ENCODE data around the gene SV2B. TPM values are rescaled to one million over a fixed set of nuclear protein-coding genes. Genes with fewer than 3 reads are reported as not detected.

SV2B gene
- total RNA-seq, 1 donor from 2014 or later = 0.87 TPM

DNA sequence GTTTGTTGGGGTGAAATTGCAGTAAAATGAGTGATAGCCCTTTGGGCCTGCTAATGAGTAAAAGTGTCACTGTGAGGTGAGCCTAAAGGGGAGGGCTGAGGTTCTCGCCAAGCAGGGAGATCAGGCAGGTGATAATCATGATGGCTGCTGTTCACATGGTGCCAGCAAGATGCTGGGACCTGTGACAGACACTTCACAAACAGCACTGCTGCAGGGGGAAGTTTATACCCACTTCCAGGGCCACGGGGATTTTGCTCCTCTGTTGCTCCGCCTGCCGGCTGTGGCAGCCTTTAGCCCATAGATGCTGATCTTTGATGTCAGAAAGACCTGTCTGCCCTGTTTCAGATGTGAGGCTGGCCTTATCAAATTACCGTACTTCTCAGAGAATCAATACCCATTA lies 96.7 kb downstream of the SV2B start:
- DNase-seq (no peak), ATAC-seq (no peak)
- Histone ChIP-seq H3K9me3 (no peaks in the 10 kb centered on the region), H3K4me3 (no peak overlapping the region), H3K36me3 (no peaks in the 10 kb centered on the region), H3K4me1 (no peaks in the 10 kb centered on the region), H3K27ac (no peak overlapping the region), H3K27me3 (no peaks in the 10 kb centered on the region)
- TF ChIP-seq, protein P1, sequence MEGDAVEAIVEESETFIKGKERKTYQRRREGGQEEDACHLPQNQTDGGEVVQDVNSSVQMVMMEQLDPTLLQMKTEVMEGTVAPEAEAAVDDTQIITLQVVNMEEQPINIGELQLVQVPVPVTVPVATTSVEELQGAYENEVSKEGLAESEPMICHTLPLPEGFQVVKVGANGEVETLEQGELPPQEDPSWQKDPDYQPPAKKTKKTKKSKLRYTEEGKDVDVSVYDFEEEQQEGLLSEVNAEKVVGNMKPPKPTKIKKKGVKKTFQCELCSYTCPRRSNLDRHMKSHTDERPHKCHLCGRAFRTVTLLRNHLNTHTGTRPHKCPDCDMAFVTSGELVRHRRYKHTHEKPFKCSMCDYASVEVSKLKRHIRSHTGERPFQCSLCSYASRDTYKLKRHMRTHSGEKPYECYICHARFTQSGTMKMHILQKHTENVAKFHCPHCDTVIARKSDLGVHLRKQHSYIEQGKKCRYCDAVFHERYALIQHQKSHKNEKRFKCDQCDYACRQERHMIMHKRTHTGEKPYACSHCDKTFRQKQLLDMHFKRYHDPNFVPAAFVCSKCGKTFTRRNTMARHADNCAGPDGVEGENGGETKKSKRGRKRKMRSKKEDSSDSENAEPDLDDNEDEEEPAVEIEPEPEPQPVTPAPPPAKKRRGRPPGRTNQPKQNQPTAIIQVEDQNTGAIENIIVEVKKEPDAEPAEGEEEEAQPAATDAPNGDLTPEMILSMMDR (IDR thresholded peaks at IDR 0.05) = no peak
- intact Hi-C loops (cut with DNase I) = no loop called here

GRCh38 chr15:91199511-91199910 lies 99.5 kb downstream of the SV2B start:
- TF ChIP-seq, protein P1 (IDR thresholded peaks at IDR 0.05) = no peak
- intact Hi-C loops (cut with DNase I) = no loop called here
- no peak for ATAC-seq

GRCh38 chr15:91200101-91200754 lies 100.2 kb downstream of the SV2B start:
- Histone ChIP-seq H3K9me3 (no peaks in the 10 kb centered on the region), H3K36me3 (no peaks in the 10 kb centered on the region), H3K27me3 (peaks cover 4% of the 10 kb centered on the region), H3K27ac (no peak overlapping the region), H3K4me3 (no peak overlapping the region), H3K4me1 (no peaks in the 10 kb centered on the region)
- ATAC-seq (no peak), DNase-seq (no peak)
- TF ChIP-seq, protein P1 (IDR thresholded peaks at IDR 0.05) = no peak
- intact Hi-C loops (cut with DNase I) = no loop called here

More at GRCh38 chr15:91199511-91199910, 99.5 kb downstream of the SV2B start:
- Histone ChIP-seq H3K9me3 (no peaks in the 10 kb centered on the region), H3K4me1 (no peaks in the 10 kb centered on the region), H3K36me3 (no peaks in the 10 kb centered on the region), H3K27me3 (peaks cover 1% of the 10 kb centered on the region), H3K27ac (no peak overlapping the region), H3K4me3 (no peak overlapping the region)
- no peak for DNase-seq

DNA sequence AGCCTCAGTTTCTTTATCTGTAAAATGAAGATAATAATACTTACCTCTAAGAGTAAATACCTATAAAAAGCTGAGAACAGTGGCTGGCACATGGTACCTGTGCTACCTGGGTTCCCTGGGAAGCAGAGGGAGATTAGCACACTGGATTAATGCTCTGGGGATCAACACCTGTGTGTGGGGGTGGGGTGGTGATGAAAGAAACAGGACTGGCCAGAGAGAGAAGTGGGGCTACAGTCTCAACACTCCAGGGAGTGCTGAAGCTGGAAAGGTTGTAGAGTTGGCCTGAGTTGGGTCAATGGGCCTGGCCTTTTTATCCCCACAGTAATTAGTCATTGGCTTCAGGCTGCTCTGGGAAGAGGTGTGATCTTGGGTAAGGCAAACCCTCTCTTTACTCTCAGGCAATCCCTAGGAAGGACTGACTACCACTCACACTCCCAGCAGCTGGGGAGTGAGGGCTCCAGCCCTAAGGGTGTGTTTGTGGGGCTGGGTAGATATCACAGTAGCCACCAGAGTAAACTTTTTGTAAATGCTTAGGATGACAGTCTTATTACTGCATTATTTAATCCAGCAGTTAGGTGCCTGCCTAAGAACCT lies 102.5 kb downstream of the SV2B start:
- no peak for ATAC-seq
- peaks cover 4% of the 10 kb centered on the region for H3K27me3 ChIP-seq
- TF ChIP-seq, protein P1 (IDR thresholded peaks at IDR 0.05) = no peak
- no peaks in the 10 kb centered on the region for H3K9me3 ChIP-seq
- no peak overlapping the region for H3K4me3 ChIP-seq
- H3K4me1 ChIP-seq = no peaks in the 10 kb centered on the region
- intact Hi-C loops (cut with DNase I) = no loop called here
- no peak for DNase-seq
- H3K36me3 ChIP-seq = no peaks in the 10 kb centered on the region
- H3K27ac ChIP-seq = no peak overlapping the region

GRCh38 chr15:91203619-91204203 lies 103.7 kb downstream of the SV2B start:
- H3K4me1 ChIP-seq = no peaks in the 10 kb centered on the region
- no peak for ATAC-seq

More at GRCh38 chr15:91203619-91204203, 103.7 kb downstream of the SV2B start:
- no peak overlapping the region for H3K4me3 ChIP-seq
- no peaks in the 10 kb centered on the region for H3K36me3 ChIP-seq
- H3K9me3 ChIP-seq = no peaks in the 10 kb centered on the region
- TF ChIP-seq, protein P1 (IDR thresholded peaks at IDR 0.05) = no peak
- DNase-seq = no peak
- H3K27me3 ChIP-seq = peaks cover 4% of the 10 kb centered on the region
- no peak overlapping the region for H3K27ac ChIP-seq
- intact Hi-C loops (cut with DNase I) = no loop called here

Measured in upper lobe of right lung (tissue), 1 donor.